Measurements from ENCODE around the gene SMG1.

The SMG1 gene

GRCh38 chr16:18852647-18853046, 73.6 kb downstream of the SMG1 start:
- no peak for DNase-seq (ENCODE audit: low spot score)
- TF ChIP-seq, protein P1, sequence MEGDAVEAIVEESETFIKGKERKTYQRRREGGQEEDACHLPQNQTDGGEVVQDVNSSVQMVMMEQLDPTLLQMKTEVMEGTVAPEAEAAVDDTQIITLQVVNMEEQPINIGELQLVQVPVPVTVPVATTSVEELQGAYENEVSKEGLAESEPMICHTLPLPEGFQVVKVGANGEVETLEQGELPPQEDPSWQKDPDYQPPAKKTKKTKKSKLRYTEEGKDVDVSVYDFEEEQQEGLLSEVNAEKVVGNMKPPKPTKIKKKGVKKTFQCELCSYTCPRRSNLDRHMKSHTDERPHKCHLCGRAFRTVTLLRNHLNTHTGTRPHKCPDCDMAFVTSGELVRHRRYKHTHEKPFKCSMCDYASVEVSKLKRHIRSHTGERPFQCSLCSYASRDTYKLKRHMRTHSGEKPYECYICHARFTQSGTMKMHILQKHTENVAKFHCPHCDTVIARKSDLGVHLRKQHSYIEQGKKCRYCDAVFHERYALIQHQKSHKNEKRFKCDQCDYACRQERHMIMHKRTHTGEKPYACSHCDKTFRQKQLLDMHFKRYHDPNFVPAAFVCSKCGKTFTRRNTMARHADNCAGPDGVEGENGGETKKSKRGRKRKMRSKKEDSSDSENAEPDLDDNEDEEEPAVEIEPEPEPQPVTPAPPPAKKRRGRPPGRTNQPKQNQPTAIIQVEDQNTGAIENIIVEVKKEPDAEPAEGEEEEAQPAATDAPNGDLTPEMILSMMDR (conservative IDR thresholded peaks at IDR 0.05; ENCODE audit: low read depth), result no peak
- no peak overlapping the region for H3K27ac ChIP-seq
- ChIA-PET POLR2A (ENCODE audit: low non-redundant PET) (no interaction called here), CTCF (no interaction called here)

DNA sequence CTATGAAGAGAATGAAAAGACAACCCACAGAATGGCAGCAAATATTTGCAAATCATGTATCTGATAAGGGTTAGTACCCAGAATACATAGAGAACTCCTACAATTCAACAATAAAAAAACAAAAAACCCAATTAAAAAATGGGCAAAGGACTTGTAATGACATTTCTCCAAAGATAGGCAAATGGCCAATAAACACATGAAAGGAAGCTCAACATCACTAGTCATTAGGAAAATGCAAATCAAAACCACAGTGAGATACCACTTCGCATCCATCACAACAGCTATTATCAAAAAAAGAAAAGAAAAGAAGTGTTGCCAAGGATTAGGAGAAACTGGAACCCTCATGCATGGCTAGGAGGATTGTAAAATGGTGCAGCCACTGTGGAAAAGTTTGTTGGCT, 79.8 kb downstream of the SMG1 start:
- CTCF ChIA-PET, result interaction anchor here (0.6 kb wide), 1 partner anchor 39 kb away, joined by 4 read pairs; no protein-coding TSS in a partner anchor
- TF ChIP-seq, protein P1 (conservative IDR thresholded peaks at IDR 0.05; ENCODE audit: low read depth), result no peak
- POLR2A ChIA-PET (ENCODE audit: low non-redundant PET), result no interaction called here

DNA sequence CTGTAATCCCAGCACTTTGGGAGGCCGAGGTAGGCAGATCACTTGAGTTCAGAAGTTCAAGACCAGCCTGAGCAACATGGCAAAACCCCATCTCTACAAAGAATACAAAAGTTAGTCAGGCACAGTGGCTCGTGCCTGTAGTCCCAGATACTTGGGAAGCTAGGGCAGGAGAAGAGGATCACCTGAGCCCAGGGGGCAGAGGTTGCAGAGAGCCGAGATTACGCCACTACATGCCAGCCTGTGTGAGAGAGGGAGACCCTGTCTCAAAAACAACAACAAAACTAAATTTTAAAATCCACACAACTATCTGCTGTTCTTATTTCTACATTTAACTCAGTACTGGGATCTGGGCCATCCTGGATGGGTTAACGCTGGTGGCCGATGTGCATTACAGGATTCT, 83.6 kb downstream of the SMG1 start:
- DNase-seq (ENCODE audit: low spot score), result no peak
- H3K27ac ChIP-seq, result no peak overlapping the region
- CTCF ChIA-PET, result no interaction called here
- POLR2A ChIA-PET (ENCODE audit: low non-redundant PET), result no interaction called here
- TF ChIP-seq, protein P1 (conservative IDR thresholded peaks at IDR 0.05; ENCODE audit: low read depth), result no peak

More for the DNA sequence above, 79.8 kb downstream of the SMG1 start:
- H3K27ac ChIP-seq, result no peak overlapping the region
- DNase-seq (ENCODE audit: low spot score), result no peak

DNA sequence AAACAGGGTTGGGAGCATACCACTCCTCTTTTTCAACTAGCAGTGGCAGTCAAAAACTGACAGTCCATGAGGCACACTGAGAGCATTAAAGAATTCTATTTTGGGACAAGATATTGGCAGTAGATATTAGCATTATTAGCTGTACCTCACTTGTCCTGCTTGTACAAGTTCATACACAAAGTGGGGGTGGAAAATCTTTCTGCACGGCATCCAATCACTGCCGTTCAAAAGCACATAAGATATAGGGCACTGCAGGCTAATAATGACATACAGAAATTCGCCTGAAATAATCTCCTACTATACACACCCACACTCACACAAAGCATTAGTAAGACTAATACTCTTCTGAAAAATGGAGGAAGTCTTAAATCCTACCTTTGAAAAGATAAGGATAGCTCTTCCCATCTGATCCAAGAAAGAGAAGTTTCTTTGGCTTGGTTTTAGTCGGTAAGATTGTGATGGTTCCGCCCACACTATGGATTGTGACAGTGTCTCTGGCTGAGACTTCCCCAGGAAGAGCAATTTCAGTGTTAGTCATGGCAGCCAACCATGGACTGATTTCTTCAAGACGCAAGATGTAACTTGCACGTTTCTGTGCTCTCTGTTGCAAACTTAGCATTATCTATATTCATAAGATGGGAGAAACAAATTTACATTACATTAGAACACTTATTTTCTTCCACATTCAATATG, 84.2 kb downstream of the SMG1 start:
- DNase-seq (ENCODE audit: low spot score), result no peak
- POLR2A ChIA-PET (ENCODE audit: low non-redundant PET), result no interaction called here
- no peak overlapping the region for H3K27ac ChIP-seq
- CTCF ChIA-PET, result no interaction called here
- TF ChIP-seq, protein P1 (conservative IDR thresholded peaks at IDR 0.05; ENCODE audit: low read depth), result no peak

GRCh38 chr16:18839555-18839954, 86.7 kb downstream of the SMG1 start:
- peak; percentile 77 for DNase-seq (ENCODE audit: low spot score)
- CTCF ChIA-PET, result interaction anchor here (0.6 kb wide), 2 partner anchors 130 to 550 kb away, joined by 3 to 4 read pairs; no protein-coding TSS in a partner anchor
- TF ChIP-seq, protein P1 (conservative IDR thresholded peaks at IDR 0.05; ENCODE audit: low read depth), result no peak
- H3K27ac ChIP-seq, result no peak overlapping the region
- POLR2A ChIA-PET (ENCODE audit: low non-redundant PET), result no interaction called here

- no peak for DNase-seq (ENCODE audit: low spot score)
- ChIA-PET POLR2A (ENCODE audit: low non-redundant PET) (no interaction called here), CTCF (interaction anchor here (0.6 kb wide), 1 partner anchor 47 kb away, joined by 7 read pairs; the partner anchor contains the start of gene RPS15A)
- H3K27ac ChIP-seq, result no peak overlapping the region
- TF ChIP-seq, protein P1 (conservative IDR thresholded peaks at IDR 0.05; ENCODE audit: low read depth), result no peak
These were observed 89.5 kb downstream of the SMG1 start for GRCh38 chr16:18836702-18837101.

Data from RWPE1 (cell line).